ENCODE results near the gene DIDO1. TPM values are rescaled to one million over a fixed set of nuclear protein-coding genes. Genes with fewer than 3 reads are reported as not detected.

Gene DIDO1
- total RNA-seq, 1 donor from 2014 or later = 89.1 TPM

DNA sequence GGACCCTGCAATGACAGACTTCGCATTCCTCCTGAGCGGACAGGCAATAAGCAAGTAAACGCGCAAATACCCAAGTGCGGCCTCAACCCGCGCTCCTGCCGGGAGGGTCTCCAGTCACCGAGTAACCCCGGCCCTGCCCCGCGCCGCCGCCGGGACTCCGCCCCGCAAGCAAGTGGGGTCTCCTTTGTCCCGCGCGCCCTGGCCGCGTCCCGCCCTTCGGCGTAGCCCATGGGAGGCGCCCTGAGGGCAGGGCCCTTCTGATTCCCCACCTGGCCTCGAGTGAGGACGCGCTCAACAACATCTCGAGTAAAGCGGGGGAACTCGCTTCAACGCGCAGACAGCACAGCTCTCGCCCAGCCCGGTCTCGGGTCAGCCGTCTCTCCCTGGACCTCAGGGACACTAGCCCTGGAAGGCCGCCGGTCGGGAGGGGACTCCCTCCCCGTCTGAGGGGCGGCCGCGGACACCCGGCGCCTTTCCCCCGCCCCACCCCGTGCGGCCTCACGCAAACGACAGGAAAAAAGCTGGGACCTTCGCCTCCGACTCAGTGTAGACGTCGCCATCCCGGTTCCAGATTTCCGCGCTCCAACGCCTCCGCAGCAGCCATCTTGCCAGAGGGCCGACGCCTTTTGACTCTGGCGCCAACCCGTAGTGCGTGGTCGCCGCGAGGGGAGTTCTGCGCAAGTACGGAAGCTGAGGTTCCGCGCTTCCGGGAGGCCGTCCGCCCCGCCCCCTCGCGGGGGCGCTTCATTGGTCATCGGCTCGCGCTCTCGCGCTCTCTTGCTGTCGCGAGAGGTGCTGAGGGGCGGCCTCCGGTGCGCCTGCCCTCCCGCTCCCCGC, 11.2 kb upstream of the DIDO1 start:
- peak overlapping the region; percentile 94 for H3K27ac Mint-ChIP-seq
- intact Hi-C loops (cut with micrococcal nuclease) = loop anchor here (1.0 to 10.0 kb wide), 5 partner anchors 11 to 553 kb away; partner anchors contain the start of genes DIDO1 and RPS21
- ChIA-PET CTCF (interaction anchor here (0.6 to 1.3 kb wide), 2 partner anchors 10 to 16 kb away, joined by 3 to 5 read pairs; no protein-coding TSS in a partner anchor), POLR2A (interaction anchor here (0.6 to 5.8 kb wide), 12 partner anchors 11 to 583 kb away, joined by 3 to 68 read pairs (median 6); partner anchors contain the start of genes DIDO1, PPDPF, SLC17A9 and TCFL5)
- H3K4me3 Mint-ChIP-seq = peak overlapping the region; percentile 94
- H3K27me3 Mint-ChIP-seq = no peaks in the 10 kb centered on the region
- TF ChIP-seq, protein P1, sequence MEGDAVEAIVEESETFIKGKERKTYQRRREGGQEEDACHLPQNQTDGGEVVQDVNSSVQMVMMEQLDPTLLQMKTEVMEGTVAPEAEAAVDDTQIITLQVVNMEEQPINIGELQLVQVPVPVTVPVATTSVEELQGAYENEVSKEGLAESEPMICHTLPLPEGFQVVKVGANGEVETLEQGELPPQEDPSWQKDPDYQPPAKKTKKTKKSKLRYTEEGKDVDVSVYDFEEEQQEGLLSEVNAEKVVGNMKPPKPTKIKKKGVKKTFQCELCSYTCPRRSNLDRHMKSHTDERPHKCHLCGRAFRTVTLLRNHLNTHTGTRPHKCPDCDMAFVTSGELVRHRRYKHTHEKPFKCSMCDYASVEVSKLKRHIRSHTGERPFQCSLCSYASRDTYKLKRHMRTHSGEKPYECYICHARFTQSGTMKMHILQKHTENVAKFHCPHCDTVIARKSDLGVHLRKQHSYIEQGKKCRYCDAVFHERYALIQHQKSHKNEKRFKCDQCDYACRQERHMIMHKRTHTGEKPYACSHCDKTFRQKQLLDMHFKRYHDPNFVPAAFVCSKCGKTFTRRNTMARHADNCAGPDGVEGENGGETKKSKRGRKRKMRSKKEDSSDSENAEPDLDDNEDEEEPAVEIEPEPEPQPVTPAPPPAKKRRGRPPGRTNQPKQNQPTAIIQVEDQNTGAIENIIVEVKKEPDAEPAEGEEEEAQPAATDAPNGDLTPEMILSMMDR (IDR thresholded peaks at IDR 0.05) = no peak
- H3K9me3 Mint-ChIP-seq = no peaks in the 10 kb centered on the region
- peaks cover 42% of the 10 kb centered on the region for H3K4me1 Mint-ChIP-seq
- ATAC-seq (ENCODE audit: low read depth) (peak; percentile 88), DNase-seq (peak; percentile 97)
- peaks cover 32% of the 10 kb centered on the region for H3K36me3 Mint-ChIP-seq (ENCODE audit: low read depth)

DNA sequence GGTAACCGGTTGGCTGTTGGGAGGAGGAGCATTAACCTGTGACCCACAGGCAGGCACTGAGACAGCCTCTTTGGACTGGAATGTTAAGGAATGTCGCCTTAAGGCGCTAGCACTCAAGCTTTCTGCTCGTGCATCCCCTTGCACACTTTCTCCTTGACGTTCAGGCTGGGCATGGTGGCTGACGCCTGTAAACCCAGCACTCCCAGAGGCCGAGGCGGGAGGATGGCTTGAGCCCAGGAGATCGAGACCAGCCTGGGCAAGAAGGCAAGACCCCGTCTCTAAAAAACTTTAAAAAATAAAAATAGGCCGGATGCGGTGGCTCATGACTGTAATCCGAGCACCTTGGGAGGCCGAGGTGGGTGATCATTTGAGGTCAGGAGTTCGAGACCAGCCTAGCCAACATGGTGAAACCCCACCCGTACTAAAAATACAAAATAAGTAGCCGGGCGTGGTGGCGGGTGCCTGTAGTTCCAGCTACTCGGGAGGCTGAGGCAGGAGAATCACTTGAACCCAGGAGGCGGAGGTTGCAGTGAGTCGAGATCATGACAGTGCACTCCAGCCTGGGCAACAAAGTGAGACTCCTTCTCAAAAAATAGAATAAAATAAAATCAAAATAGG, 9.8 kb upstream of the DIDO1 start:
- peaks cover 19% of the 10 kb centered on the region for H3K36me3 Mint-ChIP-seq (ENCODE audit: low read depth)
- no peak overlapping the region for H3K27ac Mint-ChIP-seq
- H3K27me3 Mint-ChIP-seq = no peaks in the 10 kb centered on the region
- no peak for ATAC-seq (ENCODE audit: low read depth)
- POLR2A ChIA-PET = interaction anchor here (1.1 to 5.8 kb wide), 4 partner anchors 9 to 41 kb away, joined by 3 to 68 read pairs (median 34); partner anchors contain the start of genes DIDO1 and SLC17A9
- H3K4me1 Mint-ChIP-seq = peaks cover 43% of the 10 kb centered on the region
- TF ChIP-seq, protein P1 (IDR thresholded peaks at IDR 0.05) = no peak
- intact Hi-C loops (cut with micrococcal nuclease) = loop anchor here (10.0 kb wide), 1 partner anchor 551 kb away; the partner anchor contains the start of gene RPS21
- DNase-seq = no peak
- H3K4me3 Mint-ChIP-seq = peak overlapping the region; percentile 94
- no peaks in the 10 kb centered on the region for H3K9me3 Mint-ChIP-seq
- CTCF ChIA-PET = no interaction called here

DNA sequence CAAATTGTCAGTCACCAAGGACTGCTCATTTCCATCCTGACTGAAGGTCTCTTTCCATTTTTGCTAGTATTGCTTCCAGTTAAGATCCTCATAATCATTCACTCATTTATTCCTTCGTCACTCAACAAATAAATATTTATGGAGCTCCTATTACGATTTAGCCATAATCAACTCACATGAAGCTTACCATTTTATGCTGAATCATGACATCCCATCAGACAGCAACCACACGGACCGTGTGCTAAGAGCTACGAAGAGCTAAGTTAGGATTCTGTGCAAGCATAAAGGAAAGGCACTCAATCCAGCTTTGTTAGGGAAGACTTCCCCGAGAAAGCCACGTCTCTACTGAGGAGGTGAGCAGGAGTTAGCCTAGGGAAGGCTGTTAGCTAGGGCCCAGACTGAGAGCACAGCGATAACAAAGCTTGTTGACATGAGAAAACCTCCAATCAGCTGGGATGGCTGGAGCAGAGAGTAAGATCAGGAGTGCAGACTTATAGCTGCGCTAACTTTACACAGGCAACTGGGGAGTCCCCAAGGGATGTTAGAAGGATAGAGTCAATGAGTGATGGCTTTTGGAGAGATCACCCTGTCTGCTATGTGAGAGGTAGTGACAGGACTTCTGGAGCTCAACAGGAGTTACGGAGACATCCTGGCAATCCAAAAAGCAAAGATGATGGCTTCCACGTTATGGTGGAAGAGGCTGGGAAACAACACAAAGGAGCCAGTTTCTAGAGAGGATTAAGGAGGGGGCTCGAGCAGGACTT, 9.1 kb upstream of the DIDO1 start:
- Mint-ChIP-seq H3K36me3 (ENCODE audit: low read depth) (peaks cover 17% of the 10 kb centered on the region), H3K27ac (no peak overlapping the region), H3K4me3 (no peak overlapping the region), H3K4me1 (peaks cover 49% of the 10 kb centered on the region), H3K27me3 (no peaks in the 10 kb centered on the region), H3K9me3 (no peaks in the 10 kb centered on the region)
- ChIA-PET CTCF (interaction anchor here (1.3 kb wide), 1 partner anchor 28 kb away, joined by 5 read pairs; no protein-coding TSS in a partner anchor), POLR2A (interaction anchor here (1.1 to 5.8 kb wide), 4 partner anchors 9 to 19 kb away, joined by 3 to 68 read pairs (median 4); partner anchors contain the start of gene DIDO1)
- TF ChIP-seq, protein P1 (IDR thresholded peaks at IDR 0.05) = no peak
- intact Hi-C loops (cut with micrococcal nuclease) = loop anchor here (10.0 kb wide), 1 partner anchor 551 kb away; the partner anchor contains the start of gene RPS21
- ATAC-seq (ENCODE audit: low read depth) = no peak
- DNase-seq = no peak

GRCh38 chr20:62933966-62934365, 7.7 kb upstream of the DIDO1 start:
- Mint-ChIP-seq H3K4me1 (peaks cover 48% of the 10 kb centered on the region), H3K27me3 (no peaks in the 10 kb centered on the region), H3K9me3 (no peaks in the 10 kb centered on the region), H3K36me3 (ENCODE audit: low read depth) (peaks cover 16% of the 10 kb centered on the region), H3K27ac (no peak overlapping the region), H3K4me3 (no peak overlapping the region)
- TF ChIP-seq, protein P1 (IDR thresholded peaks at IDR 0.05) = no peak
- no peak for ATAC-seq (ENCODE audit: low read depth)
- no peak for DNase-seq
- ChIA-PET POLR2A (interaction anchor here (1.4 to 5.8 kb wide), 2 partner anchors 7 to 20 kb away, joined by 6 to 68 read pairs; partner anchors contain the start of gene DIDO1), CTCF (interaction anchor here (1.0 to 1.3 kb wide), 2 partner anchors 16 to 27 kb away, joined by 3 to 5 read pairs; no protein-coding TSS in a partner anchor)
- intact Hi-C loops (cut with micrococcal nuclease) = loop anchor here (10.0 kb wide), 1 partner anchor 549 kb away; the partner anchor contains the start of gene RPS21

Measured in activated B cell treated with CpG ODN at 0.5 μM for 24 hours (primary cell).